Muscle of back (tissue), 11 donors: Measurements from ENCODE around the gene MAN2B2. TPM values are rescaled to one million over a fixed set of nuclear protein-coding genes. Genes with fewer than 3 reads are reported as not detected.

ENCODE experiments used
- DNase-seq, 3 donors: peaks; one replicate each; pipeline versions ENCODE4 v3.0.0 to v3.0.0-alpha.2; 2013
- polyA plus RNA-seq, 10 donors: library from polyadenylated mRNA; unstranded; fragments of 120-200 nt; gene quantifications; one replicate each; pipeline ENCODE4 v1.2.1, GENCODE V29; 2013; ENCODE audit not compliant: insufficient read length in 10 of 10

Gene MAN2B2
- polyA plus RNA-seq, 10 donors = 6.0 to 10.7 (median 8.1) TPM

GRCh38 chr4:6542951-6543350 is 32.0 kb upstream of the MAN2B2 start:
- DNase-seq = no peak

DNA sequence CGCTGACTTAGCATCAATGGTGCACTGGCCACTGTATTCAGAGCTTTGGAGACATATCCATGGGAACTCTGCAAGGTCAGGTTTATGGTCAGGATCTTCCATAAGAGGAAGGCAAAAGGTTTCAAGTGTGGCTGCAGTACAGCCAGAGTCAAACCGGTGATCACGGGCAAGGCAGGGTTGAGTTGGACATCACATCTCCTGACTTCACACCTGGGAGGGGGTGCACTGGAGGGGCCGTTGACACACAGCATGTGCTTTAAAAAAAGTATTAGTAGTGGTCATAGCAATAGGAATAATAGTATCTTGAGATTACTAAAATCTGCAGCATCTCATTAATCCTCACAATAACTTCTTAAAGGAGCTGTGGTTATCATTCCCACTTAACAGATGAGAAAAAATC is 28.9 kb upstream of the MAN2B2 start:
- no peak for DNase-seq

DNA sequence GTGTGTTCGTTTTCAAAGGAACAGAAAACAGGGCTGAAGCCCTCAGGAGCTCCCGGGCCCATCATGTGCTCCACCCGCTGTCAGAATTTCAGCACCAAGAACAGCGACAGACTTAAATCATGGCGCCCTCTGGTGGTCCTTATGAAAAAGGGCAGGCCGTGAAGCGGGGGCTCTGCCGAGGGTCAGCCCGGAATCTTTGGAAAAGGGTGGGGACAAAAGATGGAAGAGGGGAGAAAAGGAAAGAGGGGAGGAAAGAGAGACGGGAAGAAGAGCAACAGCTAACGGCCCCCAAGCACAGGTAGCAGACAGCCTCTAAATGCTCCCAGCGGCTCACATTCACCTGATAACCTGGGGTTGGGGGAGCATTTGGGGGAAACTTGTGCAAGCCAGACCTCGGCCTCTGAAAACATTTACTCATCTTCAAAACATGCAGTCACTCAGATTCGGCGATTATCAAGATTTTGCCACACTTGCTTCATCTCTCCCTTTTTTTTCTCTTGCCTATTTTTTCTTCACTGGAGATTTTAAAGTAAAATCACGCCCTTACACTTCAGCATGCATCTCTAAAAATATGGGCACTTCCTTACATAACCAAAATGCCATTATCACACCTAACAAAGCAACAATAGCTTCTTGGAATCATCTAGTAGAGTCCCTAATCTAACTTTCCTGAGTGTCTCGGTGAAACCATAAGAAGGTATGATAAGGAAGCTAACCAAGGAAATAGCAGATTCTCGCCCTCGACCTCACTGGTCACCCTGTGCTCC is 28.1 kb upstream of the MAN2B2 start:
- DNase-seq = peak; percentile 54 to 73 (median 69)

GRCh38 chr4:6548201-6548881 is 26.6 kb upstream of the MAN2B2 start:
- no peak for DNase-seq

DNA sequence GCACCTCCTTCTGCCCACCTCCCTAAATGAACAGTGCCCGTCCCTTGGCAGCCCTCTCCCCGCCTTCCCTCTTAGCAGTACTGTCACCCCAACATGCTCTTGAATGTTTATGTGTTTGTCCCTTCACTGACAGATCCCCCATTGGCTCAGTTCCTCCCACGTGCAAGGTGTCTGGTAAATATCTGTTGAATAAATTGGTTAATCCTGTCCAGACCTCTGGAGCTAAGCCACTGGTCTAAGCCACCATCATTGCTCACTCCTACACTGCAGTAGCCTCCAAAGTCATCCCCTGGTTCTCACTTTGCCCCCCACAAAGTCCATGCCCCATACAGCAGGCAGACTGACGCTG is 26.1 kb upstream of the MAN2B2 start:
- no peak for DNase-seq

GRCh38 chr4:6549445-6549844 is 25.5 kb upstream of the MAN2B2 start:
- no peak for DNase-seq

GRCh38 chr4:6549890-6550620 is 24.9 kb upstream of the MAN2B2 start:
- DNase-seq = no peak

- DNase-seq = no peak
These were observed 24.2 kb upstream of the MAN2B2 start for GRCh38 chr4:6550821-6551220.

GRCh38 chr4:6551660-6552059 is 23.3 kb upstream of the MAN2B2 start:
- no peak for DNase-seq

GRCh38 chr4:6555519-6555918 is 19.5 kb upstream of the MAN2B2 start:
- DNase-seq = no peak

GRCh38 chr4:6556263-6556662 is 18.7 kb upstream of the MAN2B2 start:
- DNase-seq = no peak

GRCh38 chr4:6557185-6557584 is 17.8 kb upstream of the MAN2B2 start:
- no peak for DNase-seq

- no peak for DNase-seq
These were observed 17.1 kb upstream of the MAN2B2 start for GRCh38 chr4:6557856-6558255.

DNA sequence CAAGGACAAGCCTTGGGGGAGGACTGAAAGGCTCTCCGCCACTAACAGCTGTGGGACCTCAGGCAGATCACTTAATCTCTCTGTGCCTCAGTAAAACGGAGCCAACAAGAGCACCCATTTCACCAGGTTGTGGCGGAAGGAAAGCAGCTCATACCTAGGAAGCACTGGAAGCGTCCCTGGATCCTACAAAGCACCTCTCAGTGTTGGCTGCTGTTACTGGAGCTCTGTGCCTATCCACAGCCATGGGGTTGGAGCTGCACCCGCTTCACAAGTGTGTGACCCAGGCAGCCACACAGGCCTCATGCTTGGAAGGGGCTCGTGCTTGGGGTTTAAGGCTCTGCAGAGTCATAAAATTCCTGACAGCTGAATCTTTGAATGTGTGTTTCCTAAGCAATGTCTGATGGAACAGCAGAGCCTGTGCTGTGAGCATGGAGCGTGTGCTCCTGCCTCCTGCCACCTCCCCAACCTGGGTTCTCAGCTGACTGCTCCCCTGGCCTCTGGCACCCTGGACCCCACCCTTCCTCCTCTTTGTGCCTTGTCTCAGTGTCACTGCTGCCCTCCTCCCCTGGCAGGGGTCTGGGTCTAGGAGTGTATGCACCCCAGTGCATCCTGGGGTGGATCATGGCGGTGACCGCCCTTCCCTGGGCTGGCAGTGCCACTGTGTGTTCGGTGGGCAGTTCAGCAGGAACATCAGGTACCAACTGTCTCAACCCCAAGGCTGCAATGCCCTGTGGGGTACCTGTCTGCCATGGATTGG is 14.4 kb upstream of the MAN2B2 start:
- peak in 1 of 3 donors; percentile 14 for DNase-seq

GRCh38 chr4:6561173-6561516 is 13.8 kb upstream of the MAN2B2 start:
- no peak for DNase-seq

DNA sequence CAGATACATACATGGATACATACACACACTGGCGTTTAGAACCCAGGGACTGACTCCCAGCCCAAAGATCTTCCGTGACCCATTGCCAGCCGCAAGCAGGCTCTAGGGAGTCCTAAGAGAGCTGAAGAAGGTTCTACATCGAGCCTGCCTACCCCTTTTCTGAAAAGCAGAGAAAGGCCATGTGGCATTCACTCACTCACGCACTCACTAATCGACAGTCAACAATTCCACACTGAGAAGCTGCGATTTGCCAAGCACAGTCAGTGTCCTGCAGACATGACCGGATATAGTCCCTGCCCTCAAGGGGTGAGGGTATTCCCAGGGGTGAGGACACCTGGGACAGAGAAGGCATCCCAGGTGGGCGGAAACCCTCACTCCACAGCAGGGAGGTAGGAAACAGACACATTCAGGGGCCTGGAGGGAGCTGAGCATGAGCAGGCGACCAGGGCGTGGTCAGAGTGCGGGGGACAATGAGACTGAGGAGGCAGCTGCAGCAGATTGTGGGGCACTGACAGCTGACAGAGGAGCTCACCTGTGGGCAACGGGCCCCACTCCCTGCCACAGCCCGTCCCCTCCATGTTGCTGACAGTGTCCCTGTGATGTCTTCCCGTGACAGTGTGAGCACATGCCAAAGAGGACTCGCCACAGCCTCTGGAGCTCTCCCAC is 13.2 kb upstream of the MAN2B2 start:
- no peak for DNase-seq

DNA sequence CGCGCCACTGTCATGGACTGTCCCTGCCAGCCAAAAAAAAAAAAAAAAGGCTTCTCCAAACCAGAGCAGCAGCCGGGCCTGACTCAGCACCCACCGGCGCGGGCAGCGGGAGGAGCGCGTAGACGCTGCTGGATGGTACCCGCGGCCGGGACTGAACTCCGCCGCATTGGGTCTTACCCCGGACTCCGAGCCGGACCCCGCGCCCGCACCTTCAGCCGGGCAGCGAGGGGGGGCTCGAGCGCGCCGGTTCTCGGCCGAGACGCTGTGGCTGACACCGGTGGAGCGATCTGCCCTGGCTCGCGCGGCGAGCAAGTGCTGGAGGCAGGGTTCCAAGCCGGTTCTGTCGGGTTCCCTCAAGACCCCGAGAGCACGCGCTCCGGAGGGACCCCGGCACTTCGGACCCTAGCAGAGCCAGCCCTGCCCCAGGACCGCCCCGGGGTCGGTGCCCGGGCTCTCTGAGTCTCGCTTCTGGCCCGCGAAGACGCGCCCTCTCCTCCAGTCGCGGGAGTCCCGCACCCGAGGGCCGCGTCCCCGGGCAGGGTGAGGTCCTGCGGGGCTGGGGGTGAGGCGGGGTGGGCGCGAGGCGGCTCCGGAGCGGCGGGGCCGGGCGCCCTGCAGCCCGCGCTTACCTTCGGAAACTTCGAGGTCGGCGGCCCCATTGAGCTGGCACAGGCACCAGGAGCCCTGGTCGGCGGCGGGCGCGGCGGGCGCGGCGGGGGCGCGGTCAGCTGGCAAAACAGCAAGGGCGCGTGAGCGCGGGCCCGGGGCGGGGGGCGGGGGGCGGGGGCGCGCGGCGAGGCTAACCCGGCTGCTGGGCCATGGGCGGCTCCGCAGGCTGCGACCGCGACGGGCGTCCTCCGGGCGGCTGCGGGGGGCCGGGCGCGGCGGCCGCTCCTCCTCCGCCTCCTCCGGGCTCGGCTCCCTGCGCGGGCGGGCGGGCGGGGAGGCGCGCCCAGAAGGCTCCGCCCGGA is 11.8 kb upstream of the MAN2B2 start:
- peak in 1 of 3 donors; percentile 27 for DNase-seq

- DNase-seq = no peak
These were observed 10.9 kb upstream of the MAN2B2 start for GRCh38 chr4:6563935-6564645.

GRCh38 chr4:6565691-6566390 is 9.1 kb upstream of the MAN2B2 start:
- no peak for DNase-seq
